ENCODE measurements around the gene WSB2. TPM values are rescaled to one million over a fixed set of nuclear protein-coding genes. Genes with fewer than 3 reads are reported as not detected.

Gene WSB2
- total and polyA plus RNA-seq, 9 of the 15 experiments (the other 6 are each of a cell fraction or from before 2014, with no cell fraction given): 31.4 to 77.6 (median 52.6) TPM

GRCh38 chr12:118016424-118017264, 44.3 kb downstream of the WSB2 start, which contains the start of gene RFC5 (continued):
- TF ChIP-seq CHD7 (IDR thresholded peaks at IDR 0.05; ENCODE audit: low read depth, low read length) (no peak), ZNF431 (CRISPR knock-in tag; IDR thresholded peaks at IDR 0.05) (no peak), ZNF12 (CRISPR knock-in tag; IDR thresholded peaks at IDR 0.05) (no peak; the same call in 1 of the 2 replicates), CREB1 (IDR thresholded peaks at IDR 0.05) (peak; percentile 83), CREB1 (CRISPR knock-in tag; IDR thresholded peaks at IDR 0.05) (peak; percentile 76; the same call in 1 of the 2 replicates), OTX1 (CRISPR knock-in tag; IDR thresholded peaks at IDR 0.05) (0 out of 2 replicates have a peak, but pooled peaks have one; percentile 18), ZNF140 (CRISPR knock-in tag; IDR thresholded peaks at IDR 0.05) (no peak), GTF3C2 (IDR thresholded peaks at IDR 0.05; ENCODE audit: borderline replicate concordance, extremely low read depth, insufficient read length) (no peak)

All from K562 (cell line).